Loucy (cell line): ENCODE results near the gene UBE2Q2.
"Not testable (repeated sequence)": the region's sequence is repeated elsewhere in the genome, so short reads cannot be mapped to it uniquely, and the experiment has no call there.

Source experiments
- H2AFZ ChIP-seq: fragments of 200-600 bp; sonication (generic); 2 replicates; pipeline ENCODE4 v1.6.0; 2016; ENCODE audit warnings: antibody characterized with exemption, mild to moderate bottlenecking, low read length, moderate library complexity
- H3F3A ChIP-seq: fragments of 200-600 bp; 2 replicates; pipeline ENCODE4 v1.6.0; 2016; ENCODE audit warnings: antibody characterized with exemption, low read depth, mild to moderate bottlenecking
- H3K27me3 ChIP-seq: fragments of 200-600 bp; sonication (generic); 2 replicates; pipeline ENCODE4 v1.6.1; 2014; ENCODE audit warnings: low read length, mild to moderate bottlenecking; ENCODE audit not compliant: insufficient read depth, poor library complexity, severe bottlenecking
- H3K36me3 ChIP-seq: fragments of 200-600 bp; sonication (generic); 2 replicates; pipeline ENCODE4 v1.6.1; 2016; ENCODE audit warnings: low read length; ENCODE audit not compliant: insufficient read depth
- H3K4me1 ChIP-seq: fragments of 200-600 bp; sonication (generic); 2 replicates; pipeline ENCODE4 v1.5.1; 2014; ENCODE audit warnings: low read length, mild to moderate bottlenecking; ENCODE audit not compliant: insufficient read depth, poor library complexity, severe bottlenecking
- H3K4me2 ChIP-seq: fragments of 200-600 bp; sonication (generic); 2 replicates; pipeline ENCODE4 v1.6.0; 2014; ENCODE audit warnings: antibody characterized with exemption, low read length, low read depth, mild to moderate bottlenecking; ENCODE audit not compliant: poor library complexity, severe bottlenecking
- H3K4me3 ChIP-seq: fragments of 200-600 bp; sonication (generic); 2 replicates; pipeline ENCODE4 v1.5.1; 2014; ENCODE audit warnings: low read length, mild to moderate bottlenecking, mixed read lengths; ENCODE audit not compliant: poor library complexity, severe bottlenecking
- H3K79me2 ChIP-seq: fragments of 200-600 bp; sonication (generic); 2 replicates; pipeline ENCODE4 v1.6.1; 2014; ENCODE audit warnings: low read length; ENCODE audit not compliant: insufficient read depth
- H3K9ac ChIP-seq: fragments of 200-600 bp; sonication (generic); 2 replicates; pipeline ENCODE4 v1.6.0; 2014; ENCODE audit warnings: mild to moderate bottlenecking, low read depth, low read length, moderate library complexity; ENCODE audit not compliant: poor library complexity, severe bottlenecking
- H3K9me2 ChIP-seq: fragments of 200-600 bp; sonication (generic); replicated peaks from 2 replicates; pipeline ENCODE4 v1.6.1; 2016; ENCODE audit warnings: low read depth, low read length, mixed read lengths
- H3K9me3 ChIP-seq: fragments of 200-600 bp; sonication (generic); 2 replicates; pipeline ENCODE4 v1.6.1; 2014; ENCODE audit warnings: mild to moderate bottlenecking, antibody characterized with exemption, low read length, low read depth; ENCODE audit not compliant: insufficient read depth
- H4K20me1 ChIP-seq: fragments of 200-600 bp; sonication (generic); 2 replicates; pipeline ENCODE4 v1.6.0; 2014; ENCODE audit warnings: antibody characterized with exemption, low read length, mild to moderate bottlenecking; ENCODE audit not compliant: insufficient read depth, poor library complexity, severe bottlenecking
- CTCF ChIP-seq: fragments of 200-600 bp; sonication (generic); conservative IDR thresholded peaks from 2 replicates; pipeline ENCODE4 v1.5.1; 2014; ENCODE audit warnings: mild to moderate bottlenecking, antibody characterized with exemption, low read length
- EZH2phosphoT487 ChIP-seq: fragments of 200-600 bp; IDR thresholded peaks from 2 replicates; pipeline ENCODE4 v1.6.1; 2018; ENCODE audit warnings: antibody characterized with exemption, mild to moderate bottlenecking, moderate library complexity, borderline replicate concordance

The UBE2Q2 gene

DNA sequence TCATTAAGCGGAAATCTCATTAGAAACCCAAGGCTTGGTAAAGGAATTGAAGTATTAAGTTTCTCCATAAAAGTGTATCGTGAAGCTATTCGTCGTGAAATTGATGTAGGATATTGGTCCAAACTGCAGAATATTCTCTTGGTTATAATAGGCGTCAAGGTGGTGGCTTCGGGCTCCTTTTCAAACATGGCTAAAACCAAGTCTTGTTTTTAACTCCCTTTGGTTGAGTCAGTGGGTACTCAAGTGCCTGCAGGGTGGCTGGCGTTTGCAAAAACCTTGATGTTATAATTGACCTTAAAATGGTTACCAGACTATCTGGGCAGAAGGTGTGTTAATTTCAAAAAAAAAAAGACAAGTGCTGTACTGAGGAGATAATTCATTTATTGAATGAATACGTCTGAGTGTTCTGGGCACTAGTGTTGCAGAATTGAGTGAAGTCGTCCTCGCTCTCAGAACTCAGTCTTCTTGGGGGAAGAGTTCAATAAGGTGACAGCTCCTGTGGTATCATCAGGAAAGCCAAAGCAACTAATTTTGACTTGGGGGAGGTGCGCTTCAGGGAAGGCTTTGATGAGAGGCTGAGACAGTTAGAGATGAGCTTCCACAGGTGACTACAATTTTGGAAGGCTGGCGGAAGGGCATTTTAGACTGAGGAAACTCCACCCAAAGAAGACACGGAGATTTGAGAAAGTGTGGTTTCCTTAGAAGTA, 1.5 kb downstream of the UBE2Q2 start:
- peaks cover 53% of the 10 kb centered on the region for H3K4me1 ChIP-seq
- H3K27me3 ChIP-seq = peaks cover 5% of the 10 kb centered on the region
- peak overlapping the region; percentile 95 for H3K9ac ChIP-seq
- H3K36me3 ChIP-seq = no peaks in the 10 kb centered on the region
- H3K4me3 ChIP-seq = peak overlapping the region; percentile 89
- peaks cover 63% of the 10 kb centered on the region for H3K79me2 ChIP-seq
- H4K20me1 ChIP-seq = peaks cover 59% of the 10 kb centered on the region
- TF ChIP-seq CTCF = no peak
- TF ChIP-seq EZH2phosphoT487 = no peak
- H3F3A ChIP-seq = peaks cover 15% of the 10 kb centered on the region
- H3K4me2 ChIP-seq = peak overlapping the region; percentile 97
- no peaks in the 10 kb centered on the region for H3K9me3 ChIP-seq
- H2AFZ ChIP-seq = no peak overlapping the region
- no peaks in the 10 kb centered on the region for H3K9me2 ChIP-seq

GRCh38 chr15:75849167-75849566, 5.9 kb downstream of the UBE2Q2 start:
- H3K27me3 ChIP-seq = no peaks in the 10 kb centered on the region
- peak overlapping the region; percentile 89 for H3K4me3 ChIP-seq
- no peaks in the 10 kb centered on the region for H3F3A ChIP-seq
- H3K79me2 ChIP-seq = peaks cover 100% of the 10 kb centered on the region
- H3K4me2 ChIP-seq = peak overlapping the region; percentile 97
- H4K20me1 ChIP-seq = peaks cover 100% of the 10 kb centered on the region
- H2AFZ ChIP-seq = no peak overlapping the region
- H3K9ac ChIP-seq = peak overlapping the region; percentile 95
- no peaks in the 10 kb centered on the region for H3K9me3 ChIP-seq
- TF ChIP-seq EZH2phosphoT487 (no peak), CTCF (no peak)
- peaks cover 3% of the 10 kb centered on the region; the same call in 1 of the 2 replicates for H3K36me3 ChIP-seq
- H3K4me1 ChIP-seq = peaks cover 77% of the 10 kb centered on the region
- H3K9me2 ChIP-seq = no peaks in the 10 kb centered on the region

GRCh38 chr15:75850708-75851107, 7.5 kb downstream of the UBE2Q2 start:
- Histone ChIP-seq H3K9ac (no peak overlapping the region), H3K4me2 (peak overlapping the region; percentile 97), H4K20me1 (peaks cover 89% of the 10 kb centered on the region), H3K27me3 (no peaks in the 10 kb centered on the region), H2AFZ (no peak overlapping the region), H3K4me3 (peak overlapping the region; percentile 35), H3K9me2 (no peaks in the 10 kb centered on the region), H3K4me1 (peaks cover 65% of the 10 kb centered on the region), H3K36me3 (peaks cover 17% of the 10 kb centered on the region; the same call in 1 of the 2 replicates), H3K9me3 (no peaks in the 10 kb centered on the region), H3K79me2 (peaks cover 98% of the 10 kb centered on the region), H3F3A (no peaks in the 10 kb centered on the region)
- no peak for TF ChIP-seq CTCF
- no peak for TF ChIP-seq EZH2phosphoT487

DNA sequence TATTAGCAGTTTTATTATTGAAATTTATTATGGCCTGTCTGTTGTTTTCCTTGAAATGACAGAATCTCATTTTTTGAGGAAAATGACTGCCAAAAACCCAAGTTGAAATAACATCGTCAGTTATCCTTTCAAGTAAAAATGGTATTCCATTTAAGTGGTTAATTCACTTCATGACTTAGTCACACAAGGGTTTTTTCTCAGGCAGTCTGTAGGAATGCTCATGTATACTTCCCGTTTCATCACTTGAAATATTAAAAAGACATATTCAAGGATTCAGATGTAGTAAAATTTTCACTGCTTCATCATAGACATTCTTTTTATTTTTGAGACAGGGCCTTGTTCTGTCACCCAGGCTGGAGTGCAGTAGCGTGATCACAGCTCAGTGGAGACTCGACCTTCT, 8.3 kb downstream of the UBE2Q2 start:
- H3K27me3 ChIP-seq, H3K9ac ChIP-seq, H3K9me3 ChIP-seq, H2AFZ ChIP-seq, H3K9me2 ChIP-seq, H3F3A ChIP-seq: not testable (repeated sequence)
- peaks cover 97% of the 10 kb centered on the region for H3K79me2 ChIP-seq
- peaks cover 58% of the 10 kb centered on the region for H3K4me1 ChIP-seq
- peak overlapping the region; percentile 35 for H3K4me3 ChIP-seq
- H3K4me2 ChIP-seq = peak overlapping the region; percentile 97
- peaks cover 86% of the 10 kb centered on the region for H4K20me1 ChIP-seq
- peaks cover 25% of the 10 kb centered on the region; the same call in 1 of the 2 replicates for H3K36me3 ChIP-seq
